H1 (cell line): ENCODE results near the gene PAX7. TPM values are rescaled to one million over a fixed set of nuclear protein-coding genes. Genes with fewer than 3 reads are reported as not detected.

Source experiments
- CTCF ChIA-PET: fragments of 300-600 bp; sonication (Branson Sonifier 250); formaldehyde crosslinking; loops from one replicate; lab custom pipeline; 2021; ENCODE audit not compliant: partially characterized antibody; lab: Charles Lee
- POLR2A ChIA-PET: fragments of 300-600 bp; sonication (Branson Sonifier 250); formaldehyde crosslinking; loops from one replicate; lab custom pipeline; 2021; ENCODE audit warnings: inconsistent platforms; ENCODE audit not compliant: partially characterized antibody; lab: Charles Lee
- DNase-seq, 2 experiments: peaks; one replicate each; pipeline versions ENCODE4 v3.0.0 to v3.0.0-alpha.2; 2010 to 2022; ENCODE audit warnings: low spot score in 2 of 2, low read depth in 1 of 2, mixed read lengths in 1 of 2
- FAIRE-seq: peaks from 2 replicates; lab custom pipeline; 2011; peaks lifted over from hg19 to GRCh38; lab: Jason Lieb, UNC
- H2AFZ ChIP-seq: 2 replicates; pipeline ENCODE4 v1.8.1; 2012; ENCODE audit warnings: low read length, inconsistent platforms
- H2AK5ac ChIP-seq: 2 replicates; pipeline ENCODE4 v1.6.1; 2013; ENCODE audit warnings: low read depth, low read length
- H2BK120ac ChIP-seq: replicated peaks from 2 replicates; pipeline ENCODE3; 2013; ENCODE audit warnings: low read depth, low read length, inconsistent platforms
- H2BK12ac ChIP-seq: 2 replicates; pipeline ENCODE4 v1.6.1; 2013; ENCODE audit warnings: low read depth, low read length
- H2BK15ac ChIP-seq: 2 replicates; pipeline ENCODE4 v1.6.1; 2013; ENCODE audit warnings: low read length
- H2BK20ac ChIP-seq: 2 replicates; pipeline ENCODE4 v1.6.1; 2013; ENCODE audit warnings: low read length
- H2BK5ac ChIP-seq: 2 replicates; pipeline ENCODE4 v1.6.1; 2013; ENCODE audit warnings: low read depth, low read length
- H3K14ac ChIP-seq: 2 replicates; pipeline ENCODE4 v1.6.1; 2013; ENCODE audit warnings: inconsistent platforms; ENCODE audit not compliant: insufficient read length
- H3K18ac ChIP-seq: 2 replicates; pipeline ENCODE4 v1.6.1; 2013; ENCODE audit warnings: low read length; ENCODE audit errors: extremely low read depth
- H3K23ac ChIP-seq: 2 replicates; pipeline ENCODE4 v1.6.1; 2013; ENCODE audit warnings: inconsistent platforms; ENCODE audit not compliant: insufficient read length
- H3K23me2 ChIP-seq: 2 replicates; pipeline ENCODE4 v1.6.1; 2013; ENCODE audit warnings: low read depth, low read length
- H3K27ac ChIP-seq: 2 replicates; pipeline ENCODE4 v1.6.1; 2011; ENCODE audit warnings: low read depth, low read length, inconsistent platforms
- H3K27me3 ChIP-seq, 4 experiments: replicated peaks in 1 of 4; 1 replicate in 1 of 4; 2 replicates in 3 of 4; pipeline versions ENCODE4 v1.6.1 to v1.8.1; 2011 to 2013; ENCODE audit warnings: low read length in 3 of 4, mild to moderate bottlenecking in 3 of 4, inconsistent platforms in 2 of 4, mixed read lengths in 2 of 4, moderate library complexity in 1 of 4; ENCODE audit not compliant: control insufficient read depth in 3 of 4, insufficient read depth in 3 of 4; ENCODE audit errors: extremely low read depth in 1 of 4
- H3K36me3 ChIP-seq, 4 experiments: 2 replicates each; pipeline versions ENCODE4 v1.6.1 to v1.8.1; 2011 to 2013; ENCODE audit warnings: mild to moderate bottlenecking in 4 of 4, low read length in 3 of 4, moderate library complexity in 2 of 4, control low read depth in 1 of 4, inconsistent platforms in 1 of 4; ENCODE audit not compliant: insufficient read depth in 4 of 4, control insufficient read depth in 2 of 4
- H3K4ac ChIP-seq: replicated peaks from 2 replicates; pipeline ENCODE3; 2013; ENCODE audit warnings: low read length, low read depth, mixed read lengths, inconsistent platforms; ENCODE audit not compliant: insufficient read length
- H3K4me1 ChIP-seq, 4 experiments: replicated peaks in 1 of 4; 1 replicate in 1 of 4; 2 replicates in 3 of 4; pipeline versions ENCODE4 v1.6.1 to v1.8.1; 2011 to 2013; ENCODE audit warnings: low read length in 3 of 4, inconsistent platforms in 2 of 4, mixed read lengths in 1 of 4; ENCODE audit not compliant: insufficient read depth in 4 of 4, control insufficient read depth in 3 of 4
- H3K4me2 ChIP-seq, 2 experiments: 2 replicates each; pipeline versions ENCODE4 v1.6.1 to v1.8.1; 2011 to 2013; ENCODE audit warnings: low read depth in 2 of 2, low read length in 2 of 2, control low read depth in 1 of 2, inconsistent platforms in 1 of 2, mild to moderate bottlenecking in 1 of 2; ENCODE audit not compliant: insufficient read depth in 1 of 2
- H3K4me3 ChIP-seq, 4 experiments: fragments of 200-600, 300-600 bp in 1 of 4; sonication (generic), shearing (Covaris generic), sonication (Bioruptor Twin) in 1 of 4; 2 replicates each; pipeline versions ENCODE4 v1.5.1 to v1.8.1; 2011 to 2016; ENCODE audit warnings: low read length in 4 of 4, low read depth in 3 of 4, control low read depth in 2 of 4, inconsistent platforms in 2 of 4, mild to moderate bottlenecking in 2 of 4, mixed read lengths in 1 of 4, moderate library complexity in 1 of 4; ENCODE audit not compliant: insufficient read depth in 2 of 4; ENCODE audit errors: extremely low read depth in 1 of 4
- H3K56ac ChIP-seq: replicated peaks from 2 replicates; pipeline ENCODE3; 2013; ENCODE audit warnings: low read depth, mild to moderate bottlenecking, mixed read lengths, low read length, inconsistent platforms; ENCODE audit not compliant: insufficient read length
- H3K79me1 ChIP-seq: 2 replicates; pipeline ENCODE4 v1.6.1; 2013; ENCODE audit warnings: low read depth, low read length, control low read depth
- H3K79me2 ChIP-seq, 2 experiments: 2 replicates each; pipeline versions ENCODE4 v1.6.1 to v1.8.1; 2012 to 2013; ENCODE audit warnings: low read length in 2 of 2, mild to moderate bottlenecking in 2 of 2, inconsistent platforms in 1 of 2; ENCODE audit not compliant: insufficient read depth in 2 of 2, control insufficient read depth in 1 of 2
- H3K9ac ChIP-seq, 4 experiments: replicated peaks in 1 of 4; 1 replicate in 1 of 4; 2 replicates in 3 of 4; pipeline versions ENCODE4 v1.6.1 to v1.8.1; 2011 to 2013; ENCODE audit warnings: low read depth in 3 of 4, low read length in 3 of 4, control low read depth in 2 of 4, mild to moderate bottlenecking in 2 of 4, moderate library complexity in 2 of 4, inconsistent platforms in 1 of 4; ENCODE audit errors: extremely low read depth in 1 of 4
- H3K9me3 ChIP-seq, 2 experiments: 2 replicates each; pipeline versions ENCODE4 v1.6.1 to v1.8.1; 2012 to 2013; ENCODE audit warnings: mild to moderate bottlenecking in 2 of 2, moderate library complexity in 2 of 2, control low read depth in 1 of 2, inconsistent platforms in 1 of 2, low read depth in 1 of 2, low read length in 1 of 2, mixed read lengths in 1 of 2; ENCODE audit not compliant: insufficient read depth in 2 of 2
- H4K20me1 ChIP-seq, 2 experiments: replicated peaks in 1 of 2; 2 replicates each; pipeline versions ENCODE3 to v1.8.1; 2011 to 2013; ENCODE audit warnings: inconsistent platforms in 2 of 2, low read length in 2 of 2, mild to moderate bottlenecking in 1 of 2; ENCODE audit not compliant: insufficient read depth in 2 of 2, control insufficient read depth in 1 of 2
- H4K5ac ChIP-seq: 2 replicates; pipeline ENCODE4 v1.6.1; 2013; ENCODE audit warnings: low read length, low read depth, mixed read lengths, inconsistent platforms; ENCODE audit not compliant: insufficient read length
- H4K8ac ChIP-seq: 2 replicates; pipeline ENCODE4 v1.8.0; 2013; ENCODE audit warnings: mild to moderate bottlenecking, moderate library complexity, low read length, inconsistent platforms; ENCODE audit not compliant: insufficient read depth; ENCODE audit errors: extremely low read depth
- H4K91ac ChIP-seq: replicated peaks from 2 replicates; pipeline ENCODE3; 2013; ENCODE audit warnings: low read length, mixed read lengths, inconsistent platforms; ENCODE audit not compliant: insufficient read length
- CHD2 ChIP-seq: IDR thresholded peaks from 2 replicates; pipeline ENCODE4 v1.6.1; 2012; ENCODE audit warnings: low read length, improper control_type of control experiment
- CTBP2 ChIP-seq: IDR thresholded peaks from 2 replicates; pipeline ENCODE4 v1.7.0; 2011; ENCODE audit warnings: borderline replicate concordance, mild to moderate bottlenecking, moderate library complexity, mixed read lengths, low read length; ENCODE audit not compliant: insufficient read depth, insufficient read length
- GTF2F1 ChIP-seq: IDR thresholded peaks from 2 replicates; pipeline ENCODE4 v1.6.1; 2012; ENCODE audit warnings: low read depth, low read length, improper control_type of control experiment, borderline replicate concordance
- TCF12 ChIP-seq: IDR thresholded peaks from 2 replicates; pipeline ENCODE4 v1.6.1; 2011; ENCODE audit warnings: low read depth, mild to moderate bottlenecking, low read length
- TEAD4 ChIP-seq: IDR thresholded peaks from 2 replicates; pipeline ENCODE4 v1.6.1; 2012; ENCODE audit warnings: low read depth, low read length, inconsistent platforms, mixed read lengths
- YY1 ChIP-seq: IDR thresholded peaks from 2 replicates; pipeline ENCODE4 v1.6.1; 2011; ENCODE audit warnings: low read depth, mild to moderate bottlenecking, low read length
- WGBS, 2 experiments: shearing (Covaris generic) in 1 of 2; methylation state at CpG; one replicate each; pipeline versions ENCODE4 v1.1.6 to v1.1.7; 2013 to 2015; ENCODE audit warnings: low lambda C conversion rate in 2 of 2, mixed read lengths in 2 of 2, inconsistent platforms in 1 of 2, low coverage in 1 of 2, missing lambda C conversion rate in 1 of 2; ENCODE audit not compliant: insufficient replicate concordance in 2 of 2, insufficient coverage in 1 of 2, insufficient read length in 1 of 2; ENCODE audit errors: extremely low coverage in 1 of 2, missing lambda C conversion rate in 1 of 2; 5-methylcytosine and 5-hydroxymethylcytosine counted together
- polyA plus RNA-seq, 7 experiments: library from polyadenylated mRNA; depleted of rRNA in 3 of 7; stranded (reverse) in 5 of 7; unstranded in 2 of 7; fragments of >200 nt in 5 of 7; fragments of 200-250 nt in 2 of 7; gene quantifications; 1 replicate in 5 of 7; 2 replicates in 1 of 7; 4 replicates in 1 of 7; pipeline versions ENCODE4 v1.2.1 to v1.2.3, GENCODE V29; 2011 to 2013; ENCODE audit warnings: missing spikeins in 2 of 7, mixed read lengths in 2 of 7
- total RNA-seq: library from RNA; stranded (reverse); fragmentation: NEBNext Ultra II Directional; extraction: Animal tissue kit (Norgen Biotek cat#: 25700); gene quantifications from 2 replicates; pipeline ENCODE4 v1.2.1, GENCODE V29; 2021
- TF ChIP-seq, protein P1 (sequence below): IDR thresholded peaks from 2 replicates; pipeline ENCODE4 v1.6.1; 2012; ENCODE audit warnings: low read length, inconsistent platforms

The PAX7 gene
- total and polyA plus RNA-seq, 2 of the 8 experiments (the other 6 are each of a cell fraction or from before 2014, with no cell fraction given): not detected

DNA sequence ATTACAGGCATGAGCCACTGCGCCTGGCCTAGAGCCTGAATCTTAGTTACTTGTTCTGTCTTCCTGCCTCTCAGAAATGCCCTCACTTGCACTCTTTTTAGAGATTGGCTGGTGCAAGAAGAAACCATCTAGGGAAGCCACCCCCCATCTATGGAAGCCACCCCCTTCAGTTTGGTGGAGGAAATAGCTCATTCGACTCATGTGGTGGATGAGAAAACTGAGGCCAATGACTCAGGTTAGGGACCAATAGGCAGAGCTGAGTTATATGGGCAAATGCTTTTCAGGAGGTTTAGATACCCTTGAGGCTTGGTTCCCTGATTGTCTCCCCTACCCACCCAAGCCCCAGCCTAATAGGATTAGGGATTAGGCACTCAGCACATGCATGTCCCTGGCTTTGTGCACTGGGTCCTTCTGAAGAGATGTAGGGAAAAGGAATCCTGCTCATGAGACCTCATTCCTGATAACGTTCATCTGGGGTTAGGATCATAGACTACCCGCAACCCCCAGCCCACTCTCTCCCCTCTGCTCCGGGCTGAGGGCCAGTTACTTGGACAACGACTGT, 77.1 kb downstream of the PAX7 start:
- Histone ChIP-seq H2AK5ac (no peak overlapping the region), H4K5ac (no peak overlapping the region), H4K91ac (no peak overlapping the region), H3K23me2 (no peaks in the 10 kb centered on the region), H3K79me1 (no peaks in the 10 kb centered on the region), H3K27ac (no peak overlapping the region), H2BK15ac (no peak overlapping the region), H2AFZ (no peak overlapping the region), H3K4me2 (no peak overlapping the region), H3K4me1 (peaks cover 0 to 4% (median 0%) of the 10 kb centered on the region in 4 experiments; a peak in 3 of 7 replicates), H3K18ac (no peak overlapping the region), H3K9ac (no peak overlapping the region), H2BK20ac (no peak overlapping the region), H3K56ac (no peak overlapping the region), H3K79me2 (no peaks in the 10 kb centered on the region), H4K20me1 (no peaks in the 10 kb centered on the region), H3K4ac (no peak overlapping the region), H2BK5ac (no peak overlapping the region), H2BK120ac (no peak overlapping the region), H2BK12ac (no peak overlapping the region), H3K14ac (no peak overlapping the region), H3K4me3 (no peak overlapping the region), H3K36me3 (no peaks in the 10 kb centered on the region)
- WGBS, 2 experiments: 93% methylated on average over 6 of the region's 6 CpGs; no CpG with 5 or more reads in 1 of the 2 experiments
- ChIA-PET POLR2A (no interaction called here), CTCF (interaction anchor here (1.0 to 2.4 kb wide), 7 partner anchors 16 to 117 kb away, joined by 3 to 8 read pairs (median 3); no protein-coding TSS in a partner anchor)
- no peak for TF ChIP-seq CHD2
- no peak for TF ChIP-seq CTBP2
- TF ChIP-seq YY1: no peak
- TF ChIP-seq, protein P1, sequence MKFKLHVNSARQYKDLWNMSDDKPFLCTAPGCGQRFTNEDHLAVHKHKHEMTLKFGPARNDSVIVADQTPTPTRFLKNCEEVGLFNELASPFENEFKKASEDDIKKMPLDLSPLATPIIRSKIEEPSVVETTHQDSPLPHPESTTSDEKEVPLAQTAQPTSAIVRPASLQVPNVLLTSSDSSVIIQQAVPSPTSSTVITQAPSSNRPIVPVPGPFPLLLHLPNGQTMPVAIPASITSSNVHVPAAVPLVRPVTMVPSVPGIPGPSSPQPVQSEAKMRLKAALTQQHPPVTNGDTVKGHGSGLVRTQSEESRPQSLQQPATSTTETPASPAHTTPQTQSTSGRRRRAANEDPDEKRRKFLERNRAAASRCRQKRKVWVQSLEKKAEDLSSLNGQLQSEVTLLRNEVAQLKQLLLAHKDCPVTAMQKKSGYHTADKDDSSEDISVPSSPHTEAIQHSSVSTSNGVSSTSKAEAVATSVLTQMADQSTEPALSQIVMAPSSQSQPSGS: no peak
- TF ChIP-seq TEAD4: no peak
- TF ChIP-seq GTF2F1: no peak
- TF ChIP-seq TCF12: no peak
- TF ChIP-seq, all 59 proteins: peak for 0
- Histone ChIP-seq H4K8ac (no peak overlapping the region), H3K27me3 (peaks cover 0 to 11% (median 6%) of the 10 kb centered on the region in 4 experiments; a peak in 5 of 7 replicates), H3K23ac (no peak overlapping the region), H3K9me3 (no peaks in the 10 kb centered on the region)
- DNase-seq (no peak), FAIRE-seq (no peak)
